NB4 (cell line): ENCODE measurements around the gene PCDHB12.

Source experiments
- DNase-seq: peaks from one replicate; pipeline ENCODE4 v3.0.0; 2010; ENCODE audit warnings: low read depth
- H3K4me3 ChIP-seq: one replicate; pipeline ENCODE4 v1.5.1; 2011; ENCODE audit warnings: mild to moderate bottlenecking, low read depth, low read length, moderate library complexity
- CTCF ChIP-seq: IDR thresholded peaks from one replicate; pipeline ENCODE4 v1.5.1; 2012; ENCODE audit warnings: low read depth, low read length
- MAX ChIP-seq: IDR thresholded peaks from 2 replicates; pipeline ENCODE4 v1.6.1; 2011; ENCODE audit warnings: low read depth, low read length
- MYC ChIP-seq: IDR thresholded peaks from 2 replicates; pipeline ENCODE4 v1.6.1; 2011; ENCODE audit warnings: low read depth, low read length
- POLR2A ChIP-seq: IDR thresholded peaks from 2 replicates; pipeline ENCODE4 v1.6.1; 2011; ENCODE audit warnings: mild to moderate bottlenecking; ENCODE audit not compliant: insufficient read length; ENCODE audit errors: extremely low read depth

The PCDHB12 gene

GRCh38 chr5:141250576-141250975, 42.1 kb downstream of the PCDHB12 start:
- no peak overlapping the region for H3K4me3 ChIP-seq
- TF ChIP-seq MAX: no peak
- no peak for TF ChIP-seq MYC
- TF ChIP-seq CTCF: no peak
- TF ChIP-seq POLR2A: no peak
- DNase-seq: peak; percentile 6

GRCh38 chr5:141258464-141258863, 49.9 kb downstream of the PCDHB12 start:
- DNase-seq: no peak
- TF ChIP-seq MAX: no peak
- TF ChIP-seq MYC: no peak
- no peak for TF ChIP-seq CTCF
- TF ChIP-seq POLR2A: no peak
- H3K4me3 ChIP-seq: no peak overlapping the region

- DNase-seq: no peak
- TF ChIP-seq MYC: no peak
- TF ChIP-seq CTCF: no peak
- TF ChIP-seq POLR2A: no peak
- TF ChIP-seq MAX: no peak
- H3K4me3 ChIP-seq: no peak overlapping the region
Measured at GRCh38 chr5:141258948-141259347, 50.4 kb downstream of the PCDHB12 start.

- DNase-seq: peak; percentile 11
- H3K4me3 ChIP-seq: no peak overlapping the region
- TF ChIP-seq MYC (no peak), POLR2A (no peak), CTCF (no peak), MAX (no peak)
Measured at GRCh38 chr5:141260458-141261237, 52.1 kb downstream of the PCDHB12 start.

- no peak for TF ChIP-seq MYC
- TF ChIP-seq MAX: no peak
- no peak for TF ChIP-seq POLR2A
- no peak for TF ChIP-seq CTCF
- no peak overlapping the region for H3K4me3 ChIP-seq
- no peak for DNase-seq
Measured at GRCh38 chr5:141261238-141261546, 52.7 kb downstream of the PCDHB12 start.
